Measurements from ENCODE around the gene PVALEF. TPM values are rescaled to one million over a fixed set of nuclear protein-coding genes. Genes with fewer than 3 reads are reported as not detected.
A peak's percentile ranks its signal among the peaks of the same experiment; 100 is the strongest.

Gene PVALEF
- polyA plus RNA-seq, 10 donors: 0.13 to 0.86 (median 0.43) TPM

DNA sequence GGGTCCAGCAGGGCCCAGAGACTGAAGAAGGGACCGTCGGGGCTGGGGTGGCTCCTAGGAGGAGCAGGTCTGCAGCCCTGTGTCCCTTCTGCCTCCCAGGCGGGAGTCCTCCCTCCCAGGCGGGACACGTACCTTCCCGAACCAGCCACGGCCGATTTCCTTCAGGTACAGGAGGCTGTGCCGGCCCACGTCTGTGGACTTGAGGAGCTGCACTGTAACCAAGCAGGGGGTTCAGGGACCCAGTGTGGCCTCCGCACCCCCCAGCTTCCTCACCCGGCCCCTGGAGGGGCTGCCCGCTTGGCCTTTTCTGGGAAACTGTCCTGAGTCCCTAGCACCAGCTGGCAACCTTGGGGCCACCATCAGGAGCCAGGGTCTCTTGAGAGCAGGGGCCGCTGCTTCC is 37.0 kb upstream of the PVALEF start:
- DNase-seq: no peak

DNA sequence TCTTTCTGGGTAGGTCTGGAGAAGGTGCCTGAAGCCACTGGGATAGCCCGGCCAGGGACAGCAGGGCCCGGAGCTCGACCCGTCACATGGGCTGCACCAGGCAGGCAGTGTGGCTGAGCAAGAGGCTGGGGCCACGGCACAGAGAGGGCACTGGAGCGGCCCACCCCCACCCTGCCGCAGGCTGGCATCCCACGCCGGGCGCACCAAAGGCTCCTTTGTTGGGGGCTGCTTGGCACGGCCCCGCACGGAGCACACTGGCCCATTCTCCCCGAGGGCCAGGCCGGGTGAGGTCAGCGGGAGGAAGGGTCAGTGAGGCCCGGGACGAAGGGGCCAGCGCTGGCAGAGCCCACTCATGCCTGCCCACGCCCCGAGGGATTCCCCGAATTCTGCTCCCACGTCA is 36.5 kb upstream of the PVALEF start:
- no peak for DNase-seq

DNA sequence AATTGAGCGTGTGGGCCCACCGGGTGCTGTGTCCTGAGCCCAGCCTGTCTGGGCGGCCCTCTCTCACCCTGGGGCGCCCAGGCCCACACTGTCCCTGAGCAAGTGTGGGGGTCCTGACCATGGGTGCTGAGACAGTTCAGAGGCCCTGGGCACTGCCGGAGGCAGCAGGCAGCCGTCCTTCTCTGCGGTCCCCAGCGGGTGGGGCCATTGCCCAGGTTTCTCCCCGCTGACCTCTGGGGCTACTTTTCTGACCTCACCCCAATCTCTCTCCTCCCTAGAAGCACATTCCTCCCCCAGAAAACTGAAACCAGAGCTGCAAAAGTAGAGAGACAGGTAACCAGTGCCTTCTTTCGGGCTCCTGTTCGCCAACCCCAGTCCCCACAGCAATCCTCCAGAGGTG is 36.0 kb upstream of the PVALEF start:
- no peak for DNase-seq

DNA sequence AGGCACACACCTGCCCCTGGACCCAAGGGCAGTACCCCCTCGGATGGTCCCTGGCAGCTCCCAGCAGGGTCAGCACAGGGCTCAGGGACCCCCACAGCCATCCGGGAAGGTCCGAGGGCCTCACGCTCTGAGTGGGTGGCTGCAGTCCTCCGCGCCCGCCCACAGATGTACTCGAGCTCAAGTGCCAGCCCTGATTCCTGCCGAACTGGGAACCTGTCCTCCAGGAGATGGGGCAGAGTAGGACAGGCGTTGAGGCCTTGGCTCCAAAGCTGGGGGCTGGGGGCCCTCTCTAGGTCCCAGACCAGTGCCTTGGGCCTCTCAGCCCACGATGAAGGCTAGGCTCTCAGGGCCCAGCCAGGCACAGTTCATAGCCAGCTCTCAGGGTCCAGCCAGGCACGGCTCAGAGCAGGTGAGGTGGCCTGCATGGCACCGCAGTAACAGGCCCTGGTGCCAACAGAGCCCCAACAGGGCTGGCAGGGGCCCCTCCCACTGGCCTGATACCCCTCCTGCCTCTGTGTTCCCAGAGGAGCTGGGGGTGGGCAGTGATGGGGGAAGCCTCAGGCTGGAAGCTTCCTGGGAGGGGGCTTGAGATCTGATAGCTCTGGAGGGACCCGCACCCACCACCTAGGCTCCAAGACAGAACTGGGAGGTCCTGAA is 35.5 kb upstream of the PVALEF start:
- DNase-seq: no peak

DNA sequence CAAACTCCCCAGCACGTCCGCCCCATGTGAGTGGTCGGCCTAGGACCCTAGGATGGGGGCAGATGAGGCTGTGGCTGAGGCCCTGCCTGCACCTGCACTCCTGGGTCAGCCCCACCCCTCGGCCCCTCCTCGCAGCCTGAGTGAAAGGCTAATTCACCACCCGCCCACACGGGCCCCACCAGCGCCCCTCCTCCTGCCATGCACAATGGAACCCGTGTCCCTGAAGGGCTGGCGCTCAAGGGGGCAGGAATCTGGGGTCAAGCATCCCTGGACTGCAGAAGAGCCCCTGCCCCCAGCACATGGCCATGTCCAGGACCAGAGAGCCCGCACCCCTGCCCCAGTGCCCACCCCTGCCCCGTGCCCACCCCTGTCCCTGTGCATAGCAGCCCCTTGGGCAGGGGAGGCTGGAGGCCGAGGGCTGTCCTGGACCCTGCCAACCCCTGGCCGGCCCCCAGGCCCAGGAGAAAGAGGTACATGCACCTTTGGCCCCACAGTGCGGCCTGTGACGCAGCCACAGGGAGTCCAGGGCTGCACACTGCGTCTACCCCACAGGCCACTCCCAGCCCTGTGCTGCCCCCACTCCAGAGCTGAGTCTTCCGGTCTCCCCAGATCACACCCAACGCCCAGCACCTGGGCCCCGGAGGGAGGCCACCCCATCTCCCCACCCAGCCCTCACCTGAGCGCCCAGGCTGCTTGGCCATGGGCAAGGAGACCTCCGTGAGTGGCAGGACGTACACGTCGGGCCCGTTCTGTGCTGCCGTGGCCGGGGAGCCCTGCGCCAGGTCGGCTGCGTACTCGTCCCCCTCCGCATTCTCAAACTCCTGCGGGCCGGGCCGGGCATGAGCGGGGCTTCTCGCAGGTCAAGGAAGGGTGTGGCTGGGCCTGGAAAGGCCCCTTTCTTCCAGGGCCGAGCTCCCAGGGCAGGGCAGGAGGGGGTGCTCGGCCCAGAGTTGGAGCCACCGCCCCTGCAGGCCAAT is 34.6 kb upstream of the PVALEF start:
- no peak for DNase-seq

DNA sequence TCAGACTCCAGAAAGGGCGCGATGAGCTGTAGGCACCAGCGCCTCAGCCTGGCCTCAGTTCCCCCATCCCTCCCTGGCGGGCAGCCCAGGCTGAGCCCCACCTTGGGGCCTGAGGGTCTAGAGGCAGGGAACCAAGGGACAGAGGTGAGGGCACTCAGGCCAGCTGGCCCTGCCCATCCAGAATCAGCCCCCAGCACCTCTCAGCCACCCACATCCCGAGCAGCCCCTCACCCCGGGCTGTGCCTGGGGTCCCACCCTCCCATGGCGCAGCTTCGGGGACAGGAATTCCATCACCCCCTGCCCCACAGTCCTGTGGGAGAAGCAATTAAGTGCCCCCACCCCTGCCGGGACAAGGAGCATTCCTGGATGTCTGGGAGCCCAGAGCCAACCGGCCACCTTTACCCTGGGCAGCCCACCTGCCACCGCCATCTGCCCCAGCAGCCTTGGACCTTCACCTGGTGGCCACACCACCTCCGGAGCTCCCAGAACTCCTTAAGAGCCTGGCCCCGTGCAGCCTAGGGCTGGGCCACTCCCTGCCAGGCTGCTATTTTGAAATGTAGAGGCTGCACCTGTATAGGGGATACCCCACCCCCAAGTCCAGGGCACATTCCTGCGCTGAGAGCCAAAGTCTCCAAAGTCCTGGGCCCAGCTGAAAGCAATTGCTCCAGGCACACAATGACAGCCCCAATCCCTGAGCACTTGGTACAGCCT is 33.7 kb upstream of the PVALEF start:
- no peak for DNase-seq

DNA sequence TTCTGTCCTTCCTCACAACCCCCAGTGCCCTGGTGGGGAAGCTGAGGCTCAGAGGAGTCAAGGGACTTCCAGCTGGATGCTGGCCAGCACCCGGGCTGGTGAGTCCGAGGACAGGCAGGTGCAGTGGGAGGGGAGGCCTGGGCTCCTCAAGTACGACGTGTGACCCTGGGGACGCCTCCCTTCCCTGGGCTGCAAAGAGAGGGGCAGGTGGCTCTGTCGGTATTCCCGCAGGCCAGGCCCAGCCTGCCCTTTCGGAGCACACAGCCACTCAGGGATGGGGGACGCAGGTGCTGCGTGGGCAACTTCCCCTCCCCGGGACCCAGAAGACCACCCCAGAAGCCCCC is 33.1 kb upstream of the PVALEF start:
- no peak for DNase-seq

DNA sequence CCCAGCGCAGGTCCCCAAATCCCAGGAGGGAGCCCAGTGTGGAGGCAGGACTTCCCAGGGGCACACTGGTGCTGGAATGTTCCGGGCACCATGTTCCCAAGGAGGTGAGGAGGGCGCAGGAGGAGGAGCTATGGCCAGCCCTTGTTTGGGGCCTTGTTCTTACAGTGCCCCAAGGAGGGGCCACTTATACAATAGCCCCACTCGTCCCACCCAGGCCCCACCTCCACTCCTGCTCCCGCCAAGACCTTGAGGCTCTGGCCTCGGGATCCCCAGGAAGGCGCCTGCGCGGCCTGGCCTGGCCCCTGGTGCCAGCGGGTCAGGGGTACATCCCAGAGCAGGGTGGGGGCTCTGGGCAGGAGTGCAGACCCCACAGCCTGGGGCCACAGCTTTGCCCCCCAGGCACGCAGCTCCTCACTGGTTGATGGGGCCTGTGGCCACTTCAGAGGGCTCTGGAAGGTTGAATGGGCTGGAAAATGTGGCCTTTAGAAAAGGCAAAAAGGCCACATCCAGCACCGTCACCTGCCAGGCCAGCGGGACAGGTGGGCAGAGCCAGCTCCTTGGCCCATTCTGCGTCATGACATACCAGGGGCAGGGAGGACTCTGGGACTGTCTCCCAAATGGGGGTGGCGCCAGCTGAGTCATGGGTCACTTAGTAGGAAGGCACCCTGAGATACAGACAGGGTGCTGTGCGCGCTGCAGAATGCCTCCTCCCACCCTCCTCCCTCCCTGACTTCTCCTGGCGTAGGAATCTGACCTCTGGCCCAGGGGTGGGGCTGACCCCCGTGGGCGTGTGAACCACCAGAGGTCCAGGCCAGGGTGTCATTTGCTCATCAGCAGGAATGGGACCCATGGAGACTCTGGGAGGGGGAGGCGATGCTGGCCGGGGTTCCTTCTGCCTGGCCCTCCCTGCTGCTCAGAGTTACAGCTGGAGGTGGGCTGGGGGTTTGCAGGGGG is 32.3 kb upstream of the PVALEF start:
- DNase-seq: no peak

DNA sequence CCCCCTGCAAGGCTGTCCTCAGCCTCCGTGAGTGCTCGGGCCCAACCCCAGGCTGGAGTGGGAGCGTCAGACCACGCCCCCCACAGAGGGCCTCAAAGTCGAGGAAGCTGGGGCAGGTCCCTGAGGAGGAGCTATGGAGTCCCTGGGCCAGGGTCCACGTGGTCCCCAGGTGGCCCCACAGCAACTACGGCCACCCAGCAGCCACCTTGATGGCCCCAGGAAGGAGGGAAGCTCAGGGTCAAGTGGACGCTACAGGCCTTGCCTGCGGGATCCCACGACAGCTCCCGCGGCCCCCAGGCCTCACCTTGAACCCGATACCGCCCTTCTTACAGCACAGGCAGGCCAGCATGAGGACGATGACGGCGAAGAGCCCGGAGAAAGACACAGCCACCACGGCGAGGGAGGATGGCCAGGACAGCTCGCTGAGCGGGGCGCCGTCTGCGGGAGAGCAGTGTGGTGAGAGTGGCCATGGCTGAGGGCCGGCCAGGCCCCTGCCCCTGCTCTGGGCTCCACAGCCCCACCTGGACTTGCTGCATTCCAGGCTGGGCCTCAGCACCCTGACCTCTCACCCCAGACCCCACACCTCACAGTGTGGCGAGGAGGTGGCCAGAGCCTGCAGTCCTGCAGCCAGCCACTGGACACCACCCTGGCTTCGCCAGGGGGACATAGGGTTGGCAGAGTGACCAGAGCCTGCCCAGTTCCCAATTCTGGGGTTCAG is 31.1 kb upstream of the PVALEF start:
- DNase-seq: no peak

DNA sequence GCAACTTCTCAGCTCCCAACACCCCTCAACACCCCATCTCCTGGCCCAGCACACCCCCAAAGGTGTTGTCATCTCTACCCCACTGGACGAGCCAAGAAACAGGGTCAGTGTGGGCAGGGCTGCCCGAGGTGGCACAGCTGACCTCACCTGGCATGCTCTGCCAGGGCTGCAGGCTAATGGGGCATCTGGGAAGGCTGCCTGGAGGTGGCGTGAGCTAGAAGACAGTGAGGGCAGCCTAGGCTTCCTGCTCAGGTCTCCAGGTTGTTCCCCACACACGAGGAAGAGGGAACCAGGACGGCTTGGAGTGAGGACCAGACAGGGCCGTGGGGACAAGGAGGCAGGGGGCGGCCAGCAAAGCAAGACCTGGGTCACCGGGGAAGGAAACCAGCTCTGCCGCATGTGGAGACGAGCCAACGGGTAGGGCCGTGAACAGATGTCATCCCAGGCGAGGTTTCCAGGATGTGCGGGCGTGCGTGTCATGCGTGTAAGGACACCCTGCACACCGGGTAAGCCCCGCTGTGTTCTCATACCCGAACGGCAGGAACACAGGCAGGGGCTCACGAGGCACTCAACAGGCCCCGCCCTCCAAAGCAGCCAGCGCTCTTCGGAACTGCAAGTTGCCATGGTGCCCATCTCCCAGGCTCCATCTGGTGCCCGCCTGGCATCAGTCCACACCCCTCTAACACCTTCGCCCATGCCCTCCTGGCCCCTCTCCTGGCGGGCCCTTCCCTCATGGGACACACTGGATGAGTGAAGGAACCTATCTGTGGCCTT is 29.6 kb upstream of the PVALEF start:
- no peak for DNase-seq

DNA sequence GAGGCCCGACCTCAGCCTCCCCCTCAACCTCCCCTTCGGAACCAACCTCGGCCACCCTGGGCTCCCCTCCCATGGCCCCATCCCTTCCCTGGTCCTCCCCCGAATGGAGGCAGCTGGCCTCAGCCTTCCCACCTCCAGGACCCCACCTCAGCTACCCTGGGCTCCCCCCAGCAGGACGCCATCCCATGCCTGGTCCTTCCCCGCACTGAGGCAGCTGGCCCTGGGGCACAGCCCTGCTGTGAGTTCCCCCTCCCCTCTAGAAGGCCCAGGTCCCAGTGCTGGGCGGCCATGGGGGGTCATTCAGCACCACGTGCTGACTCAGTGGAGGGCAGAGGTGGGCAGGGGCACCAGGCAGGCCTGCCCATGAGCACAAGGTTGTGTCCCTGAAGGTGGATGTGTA is 28.9 kb upstream of the PVALEF start:
- no peak for DNase-seq

DNA sequence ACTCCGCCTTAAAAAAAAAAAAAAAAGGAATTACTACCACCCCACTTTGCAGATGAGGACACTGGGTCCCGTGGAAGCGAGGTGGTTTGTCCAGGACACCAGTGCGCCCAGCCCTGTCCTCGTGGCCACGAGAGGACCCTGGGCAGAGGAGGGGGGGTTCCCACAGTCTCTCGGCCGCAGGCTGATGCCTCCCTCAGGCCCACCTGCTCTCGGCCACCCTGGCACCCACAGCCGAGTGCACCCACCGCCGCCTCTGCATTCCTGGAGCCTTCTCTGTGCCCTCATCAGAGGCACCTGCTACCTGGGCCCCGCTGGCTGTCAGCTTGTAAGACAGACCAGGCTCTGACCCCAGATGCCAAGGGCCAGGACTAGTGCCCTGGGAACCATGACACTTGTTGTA is 28.1 kb upstream of the PVALEF start:
- no peak for DNase-seq

DNA sequence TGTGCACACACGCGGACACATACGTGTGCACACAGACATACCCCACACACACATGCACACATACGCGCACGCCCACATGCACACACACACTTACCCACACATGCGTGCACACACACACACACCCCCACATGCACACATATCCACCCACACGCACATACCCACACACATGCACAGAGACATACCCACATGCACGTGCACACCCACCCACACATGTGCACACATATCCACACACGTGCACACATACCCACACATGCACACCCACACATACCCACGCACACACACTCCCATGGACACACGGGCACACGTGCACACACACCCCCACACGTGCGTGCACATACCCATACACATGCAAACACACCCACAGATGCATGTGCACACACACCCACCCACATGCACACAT is 27.2 kb upstream of the PVALEF start:
- DNase-seq: no peak

DNA sequence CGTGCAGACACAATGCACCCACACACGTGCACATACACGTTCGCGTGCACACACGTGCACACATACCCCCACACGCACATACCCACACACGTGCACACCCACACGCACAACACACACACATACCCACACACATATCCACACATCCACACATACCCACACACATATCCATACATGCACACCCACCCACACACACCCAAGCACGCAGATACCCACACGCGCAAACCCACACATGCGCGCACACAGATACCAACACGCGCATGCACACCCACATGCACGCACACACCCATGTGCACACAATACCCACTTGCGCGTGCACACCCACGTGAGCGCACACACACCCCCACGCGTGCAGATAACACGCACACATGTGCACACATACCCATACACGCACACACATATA is 26.8 kb upstream of the PVALEF start:
- DNase-seq: no peak

DNA sequence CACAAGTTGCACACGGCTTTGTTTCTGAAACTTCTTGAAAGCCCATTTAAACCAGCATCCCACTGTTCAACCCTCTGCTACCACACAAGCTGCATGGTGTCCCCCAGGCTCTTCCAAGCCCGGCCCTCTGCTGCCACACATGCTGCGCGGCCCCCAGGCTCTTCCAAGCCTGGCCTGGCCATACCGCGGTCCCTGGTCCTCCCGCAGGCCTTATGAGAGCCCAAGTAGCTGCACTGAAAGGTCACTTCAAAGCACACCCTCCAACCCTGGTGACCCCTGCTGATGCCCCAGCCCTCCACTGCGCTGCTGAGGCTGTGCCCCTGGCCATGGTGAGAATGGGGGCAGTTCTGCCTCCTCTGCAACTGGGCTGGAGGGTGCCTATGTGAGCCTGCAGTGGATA is 25.9 kb upstream of the PVALEF start:
- DNase-seq: no peak

DNA sequence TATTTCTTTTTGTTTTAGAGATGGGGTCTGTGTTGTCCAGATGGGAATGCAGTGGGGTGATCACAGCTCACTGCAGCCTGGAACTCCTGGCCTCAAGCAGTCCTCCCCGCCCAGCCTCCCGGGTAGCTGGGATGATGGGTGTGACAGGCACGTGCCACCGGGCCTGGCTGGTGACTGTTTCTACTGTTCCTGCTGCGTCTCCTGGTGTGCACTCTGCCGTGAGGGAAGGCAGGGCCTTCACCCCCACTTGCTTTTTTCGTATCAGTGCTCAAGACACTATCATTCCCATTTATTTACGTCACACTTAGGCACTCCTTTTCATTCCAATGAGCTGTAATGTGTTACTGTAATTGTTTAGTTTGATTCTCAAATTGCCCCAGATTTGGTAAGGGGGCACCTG is 25.3 kb upstream of the PVALEF start:
- DNase-seq: no peak

DNA sequence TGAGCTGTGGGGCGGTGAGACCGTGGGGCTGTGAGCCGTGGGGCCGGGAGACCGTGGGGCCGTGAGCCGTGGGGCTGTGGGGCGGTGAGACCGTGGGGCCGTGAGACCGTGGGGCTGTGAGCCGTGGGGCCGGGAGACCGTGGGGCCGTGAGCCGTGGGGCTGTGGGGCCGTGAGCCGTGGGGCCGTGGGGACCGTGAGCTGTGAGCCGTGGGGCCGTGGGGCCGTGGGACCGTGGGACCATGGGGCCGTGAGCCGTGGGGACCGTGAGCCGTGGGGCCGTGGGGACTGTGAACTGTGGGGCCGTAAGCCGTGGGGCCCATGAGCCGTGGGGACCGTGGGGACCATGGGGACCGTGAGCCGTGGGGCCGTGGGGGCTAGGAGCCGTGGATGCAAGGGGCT is 24.6 kb upstream of the PVALEF start:
- DNase-seq: no peak

DNA sequence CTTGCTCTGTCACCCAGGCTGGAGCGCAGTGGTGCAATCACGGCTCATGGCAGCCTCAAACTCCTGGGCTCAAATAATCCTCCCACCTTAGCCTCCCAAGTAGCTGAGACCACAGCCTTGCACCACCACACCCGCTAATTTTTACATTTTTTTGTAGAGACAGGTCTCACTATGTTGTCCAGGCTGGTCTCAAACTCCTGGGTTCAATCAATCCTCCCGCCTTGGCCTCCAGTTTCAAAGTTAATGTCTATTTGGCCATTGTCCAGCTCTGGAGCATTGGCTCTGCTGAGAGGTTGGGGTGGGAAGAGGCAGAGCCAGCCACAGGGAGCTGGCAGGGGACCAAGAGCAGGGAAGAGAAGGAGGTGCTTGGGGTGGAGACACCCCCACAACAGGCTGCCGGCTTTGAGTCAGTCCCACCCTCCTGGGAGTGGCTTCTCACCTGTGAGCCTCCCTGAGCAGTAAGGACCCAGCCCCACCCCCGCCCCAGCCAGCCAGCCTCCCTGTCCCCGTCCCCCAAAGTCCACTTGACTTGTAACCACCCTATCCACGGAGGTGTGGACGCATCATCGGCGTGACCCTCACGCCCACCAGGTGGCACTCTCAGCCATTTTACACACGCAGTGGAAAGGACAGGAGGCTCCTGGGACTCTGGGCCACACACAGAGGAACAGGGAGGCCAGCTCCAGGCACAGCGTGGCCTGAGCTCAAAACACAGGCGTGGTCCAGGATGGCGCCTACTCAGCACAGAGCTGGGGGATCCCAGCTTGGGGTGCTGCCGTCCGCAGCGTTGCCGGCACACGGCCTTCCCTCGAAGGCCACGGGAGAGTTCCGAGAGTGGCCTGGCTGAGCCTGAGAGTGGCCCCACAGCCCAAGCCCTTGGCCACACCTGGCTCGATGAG is 22.8 kb upstream of the PVALEF start:
- DNase-seq: peak; percentile 62 to 93 (median 87)

DNA sequence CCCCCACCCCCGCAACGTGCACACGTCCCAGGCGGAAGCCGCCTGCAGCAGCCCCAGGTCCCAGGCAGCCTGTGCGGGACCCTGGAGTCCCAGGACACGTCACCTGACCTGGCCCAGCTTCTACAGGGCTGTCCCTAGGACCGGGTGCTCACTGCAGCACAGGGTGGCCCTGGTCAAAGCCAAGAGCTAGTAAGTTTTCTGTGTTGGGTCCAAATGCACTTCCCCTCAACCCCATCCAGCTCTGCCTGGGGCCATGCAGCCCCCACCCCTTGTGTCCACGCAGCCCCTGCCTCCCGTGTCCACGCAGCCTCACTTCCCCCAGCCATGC is 22.1 kb upstream of the PVALEF start:
- no peak for DNase-seq
